Fibroblast of lung (primary cell): ENCODE data around the gene CCR5. TPM values are rescaled to one million over a fixed set of nuclear protein-coding genes. Genes with fewer than 3 reads are reported as not detected.

Source experiments
- DNase-seq, 2 donors: peaks; one replicate each; pipeline versions ENCODE4 v3.0.0 to v3.0.0-alpha.2; 2010; ENCODE audit warnings: low read depth in 2 of 2
- H2AFZ ChIP-seq: 2 replicates; pipeline ENCODE4 v1.5.1; 2012; ENCODE audit warnings: low read length, control low read depth, inconsistent platforms
- H3K27ac ChIP-seq: 2 replicates; pipeline ENCODE4 v1.5.1; 2011; ENCODE audit warnings: low read length, control low read depth; ENCODE audit not compliant: insufficient read depth
- H3K27me3 ChIP-seq: 2 replicates; pipeline ENCODE4 v1.5.1; 2011; ENCODE audit warnings: mild to moderate bottlenecking, low read length; ENCODE audit not compliant: control insufficient read depth, insufficient read depth
- H3K36me3 ChIP-seq: 2 replicates; pipeline ENCODE4 v1.5.1; 2011; ENCODE audit warnings: low read length; ENCODE audit not compliant: control insufficient read depth, insufficient read depth
- H3K4me1 ChIP-seq: 2 replicates; pipeline ENCODE4 v1.5.1; 2011; ENCODE audit warnings: low read length; ENCODE audit not compliant: control insufficient read depth, insufficient read depth; ENCODE audit errors: extremely low read depth
- H3K4me2 ChIP-seq: 2 replicates; pipeline ENCODE4 v1.5.1; 2011; ENCODE audit warnings: low read length, control low read depth; ENCODE audit not compliant: insufficient read depth; ENCODE audit errors: extremely low read depth
- H3K4me3 ChIP-seq, 4 experiments: fragments of 200-600 bp in 1 of 4; sonication (generic) in 1 of 4; replicated peaks in 1 of 4; 2 replicates each; pipeline ENCODE4 v1.5.1; 2011 to 2016; ENCODE audit warnings: low read length in 4 of 4, low read depth in 3 of 4, mild to moderate bottlenecking in 3 of 4, control low read depth in 2 of 4, inconsistent platforms in 1 of 4, mixed read lengths in 1 of 4; ENCODE audit not compliant: insufficient read depth in 1 of 4; ENCODE audit errors: control extremely low read depth in 1 of 4
- H3K79me2 ChIP-seq: 2 replicates; pipeline ENCODE4 v1.5.1; 2012; ENCODE audit warnings: mild to moderate bottlenecking, low read length, inconsistent platforms; ENCODE audit not compliant: control insufficient read depth, insufficient read depth
- H3K9ac ChIP-seq: 2 replicates; pipeline ENCODE4 v1.5.1; 2011; ENCODE audit warnings: mild to moderate bottlenecking, low read length, control low read depth; ENCODE audit not compliant: insufficient read depth
- H3K9me3 ChIP-seq: 2 replicates; pipeline ENCODE4 v1.5.1; 2012; ENCODE audit warnings: low read depth, low read length; ENCODE audit not compliant: control insufficient read depth, insufficient read depth
- H4K20me1 ChIP-seq: 2 replicates; pipeline ENCODE4 v1.5.1; 2011; ENCODE audit warnings: low read length; ENCODE audit not compliant: control insufficient read depth, insufficient read depth; ENCODE audit errors: extremely low read depth
- EZH2 ChIP-seq: IDR thresholded peaks from 2 replicates; pipeline ENCODE4 v1.5.1; 2012; ENCODE audit warnings: low read length, control low read depth, mild to moderate bottlenecking; ENCODE audit errors: missing control alignments
- polyA plus RNA-seq, 2 donors: library from polyadenylated mRNA; depleted of rRNA in 1 of 2; stranded (reverse) in 1 of 2; unstranded in 1 of 2; fragments of >200 nt; gene quantifications; 2 replicates each; pipeline ENCODE4 v1.2.1, GENCODE V29; 2011 to 2012; ENCODE audit warnings: missing spikeins in 1 of 2
- total RNA-seq: library from RNA; depleted of rRNA; stranded (reverse); fragments of >200 nt; gene quantifications from 2 replicates; pipeline ENCODE4 v1.2.1, GENCODE V29; 2014
- TF ChIP-seq, protein P1 (sequence below), 2 donors: IDR thresholded peaks in 1 of 2; conservative IDR thresholded peaks in 1 of 2; 1 replicate in 1 of 2; 2 replicates in 1 of 2; pipeline ENCODE4 v1.5.1; 2011 to 2012; ENCODE audit warnings: low read length in 2 of 2, control low read depth in 1 of 2, inconsistent platforms in 1 of 2, low read depth in 1 of 2, mild to moderate bottlenecking in 1 of 2

Gene CCR5
- total and polyA plus RNA-seq, 2 donors (not counting 1 experiment from before 2014, with no cell fraction given) = under 0.01 to 0.15 TPM

GRCh38 chr3:46356909-46357308 is 13.8 kb upstream of the CCR5 start:
- Histone ChIP-seq H3K4me3 (no peak overlapping the region), H3K27ac (no peak overlapping the region), H4K20me1 (no peaks in the 10 kb centered on the region), H3K79me2 (no peaks in the 10 kb centered on the region), H3K4me1 (no peaks in the 10 kb centered on the region), H3K27me3 (peaks cover 10% of the 10 kb centered on the region), H3K9ac (no peak overlapping the region), H3K9me3 (no peaks in the 10 kb centered on the region), H3K4me2 (no peak overlapping the region), H2AFZ (no peak overlapping the region), H3K36me3 (no peaks in the 10 kb centered on the region)
- DNase-seq = no peak
- TF ChIP-seq, protein P1, sequence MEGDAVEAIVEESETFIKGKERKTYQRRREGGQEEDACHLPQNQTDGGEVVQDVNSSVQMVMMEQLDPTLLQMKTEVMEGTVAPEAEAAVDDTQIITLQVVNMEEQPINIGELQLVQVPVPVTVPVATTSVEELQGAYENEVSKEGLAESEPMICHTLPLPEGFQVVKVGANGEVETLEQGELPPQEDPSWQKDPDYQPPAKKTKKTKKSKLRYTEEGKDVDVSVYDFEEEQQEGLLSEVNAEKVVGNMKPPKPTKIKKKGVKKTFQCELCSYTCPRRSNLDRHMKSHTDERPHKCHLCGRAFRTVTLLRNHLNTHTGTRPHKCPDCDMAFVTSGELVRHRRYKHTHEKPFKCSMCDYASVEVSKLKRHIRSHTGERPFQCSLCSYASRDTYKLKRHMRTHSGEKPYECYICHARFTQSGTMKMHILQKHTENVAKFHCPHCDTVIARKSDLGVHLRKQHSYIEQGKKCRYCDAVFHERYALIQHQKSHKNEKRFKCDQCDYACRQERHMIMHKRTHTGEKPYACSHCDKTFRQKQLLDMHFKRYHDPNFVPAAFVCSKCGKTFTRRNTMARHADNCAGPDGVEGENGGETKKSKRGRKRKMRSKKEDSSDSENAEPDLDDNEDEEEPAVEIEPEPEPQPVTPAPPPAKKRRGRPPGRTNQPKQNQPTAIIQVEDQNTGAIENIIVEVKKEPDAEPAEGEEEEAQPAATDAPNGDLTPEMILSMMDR (conservative IDR thresholded peaks at IDR 0.05 in 1 of 2, IDR thresholded peaks at IDR 0.05 in 1 of 2; ENCODE audit: low read depth in 1 of 2, low read length in 2 of 2) = no peak
- no peak for TF ChIP-seq EZH2

- Histone ChIP-seq H3K4me1 (no peaks in the 10 kb centered on the region), H3K27ac (no peak overlapping the region), H3K79me2 (no peaks in the 10 kb centered on the region), H3K4me2 (no peak overlapping the region), H3K9ac (no peak overlapping the region), H3K27me3 (peaks cover 7% of the 10 kb centered on the region), H3K4me3 (no peak overlapping the region), H2AFZ (no peak overlapping the region), H4K20me1 (no peaks in the 10 kb centered on the region), H3K9me3 (no peaks in the 10 kb centered on the region), H3K36me3 (no peaks in the 10 kb centered on the region)
- no peak for TF ChIP-seq EZH2
- TF ChIP-seq, protein P1 (conservative IDR thresholded peaks at IDR 0.05 in 1 of 2, IDR thresholded peaks at IDR 0.05 in 1 of 2; ENCODE audit: low read depth in 1 of 2, low read length in 2 of 2) = no peak
- no peak for DNase-seq
These were observed 12.3 kb upstream of the CCR5 start for GRCh38 chr3:46358466-46358865.

DNA sequence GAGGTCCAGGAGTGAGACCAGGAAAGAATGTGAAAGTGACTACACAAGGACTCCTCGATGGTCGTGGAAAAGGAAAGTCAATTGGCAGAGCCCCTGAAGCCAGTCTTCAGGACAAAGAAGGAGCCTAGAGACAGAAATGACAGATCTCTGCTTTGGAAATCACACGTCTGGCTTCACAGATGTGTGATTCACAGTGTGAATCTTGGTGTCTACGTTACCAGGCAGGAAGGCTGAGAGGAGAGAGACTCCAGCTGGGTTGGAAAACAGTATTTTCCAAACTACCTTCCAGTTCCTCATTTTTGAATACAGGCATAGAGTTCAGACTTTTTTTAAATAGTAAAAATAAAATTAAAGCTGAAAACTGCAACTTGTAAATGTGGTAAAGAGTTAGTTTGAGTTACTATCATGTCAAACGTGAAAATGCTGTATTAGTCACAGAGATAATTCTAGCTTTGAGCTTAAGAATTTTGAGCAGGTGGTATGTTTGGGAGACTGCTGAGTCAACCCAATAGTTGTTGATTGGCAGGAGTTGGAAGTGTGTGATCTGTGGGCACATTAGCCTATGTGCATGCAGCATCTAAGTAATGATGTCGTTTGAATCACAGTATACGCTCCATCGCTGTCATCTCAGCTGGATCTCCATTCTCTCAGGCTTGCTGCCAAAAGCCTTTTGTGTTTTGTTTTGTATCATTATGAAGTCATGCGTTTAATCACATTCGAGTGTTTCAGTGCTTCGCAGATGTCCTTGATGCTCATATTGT is 10.8 kb upstream of the CCR5 start:
- Histone ChIP-seq H3K4me1 (no peaks in the 10 kb centered on the region), H3K4me3 (no peak overlapping the region), H3K9me3 (no peaks in the 10 kb centered on the region), H3K9ac (no peak overlapping the region), H3K4me2 (no peak overlapping the region), H2AFZ (no peak overlapping the region), H3K79me2 (no peaks in the 10 kb centered on the region), H3K27ac (no peak overlapping the region), H3K36me3 (no peaks in the 10 kb centered on the region), H3K27me3 (peaks cover 7% of the 10 kb centered on the region), H4K20me1 (no peaks in the 10 kb centered on the region)
- no peak for TF ChIP-seq EZH2
- DNase-seq = peak; percentile 28 to 37
